ENCODE measurements around the gene ATP10A. TPM values are rescaled to one million over a fixed set of nuclear protein-coding genes. Genes with fewer than 3 reads are reported as not detected.

Gene ATP10A
- total and polyA plus RNA-seq, 8 donors, result 0.04 to 1.2 (median 0.41) TPM

GRCh38 chr15:25664761-25665160, 198.4 kb downstream of the ATP10A start:
- Histone ChIP-seq H3K36me3 (no peaks in the 10 kb centered on the region), H3K9me3 (no peaks in the 10 kb centered on the region), H3K4me1 (no peaks in the 10 kb centered on the region), H3K27ac (no peak overlapping the region), H3K27me3 (no peaks in the 10 kb centered on the region), H3K4me3 (no peak overlapping the region)
- no peak for TF ChIP-seq CTCF (IDR thresholded peaks at IDR 0.05)
- ATAC-seq (no peak), FAIRE-seq (no peak), DNase-seq (no peak)
- intact Hi-C loops (cut with DNase I), result no loop called here
- 46 to 65% methylated on average over 5 of the region's 5 CpGs for WGBS, 2 donors

GRCh38 chr15:25663515-25663914, 199.6 kb downstream of the ATP10A start:
- H3K36me3 ChIP-seq, result no peaks in the 10 kb centered on the region
- no peaks in the 10 kb centered on the region for H3K9me3 ChIP-seq
- no peak for FAIRE-seq
- no peak for DNase-seq
- TF ChIP-seq CTCF (IDR thresholded peaks at IDR 0.05), result no peak
- no peaks in the 10 kb centered on the region for H3K4me1 ChIP-seq
- H3K27ac ChIP-seq, result no peak overlapping the region
- 68 to 79% methylated on average over 5 of the region's 5 CpGs for WGBS, 2 donors
- intact Hi-C loops (cut with DNase I), result no loop called here
- H3K27me3 ChIP-seq, result no peaks in the 10 kb centered on the region
- ATAC-seq, result no peak
- no peak overlapping the region for H3K4me3 ChIP-seq

- ATAC-seq, result no peak
- DNase-seq, result no peak
- no peak for FAIRE-seq
- H3K4me3 ChIP-seq, result no peak overlapping the region
- no peak for TF ChIP-seq CTCF (IDR thresholded peaks at IDR 0.05)
- no peaks in the 10 kb centered on the region for H3K4me1 ChIP-seq
- no peaks in the 10 kb centered on the region for H3K27me3 ChIP-seq
- WGBS, 2 donors, result 47 to 58% methylated on average over 4 of the region's 4 CpGs
- intact Hi-C loops (cut with DNase I), result no loop called here
- no peaks in the 10 kb centered on the region for H3K36me3 ChIP-seq
- H3K9me3 ChIP-seq, result no peaks in the 10 kb centered on the region
- H3K27ac ChIP-seq, result no peak overlapping the region
Measured at GRCh38 chr15:25661898-25662297, 201.2 kb downstream of the ATP10A start.

- no peaks in the 10 kb centered on the region for H3K4me1 ChIP-seq
- intact Hi-C loops (cut with DNase I), result no loop called here
- H3K4me3 ChIP-seq, result no peak overlapping the region
- no peak for DNase-seq
- no peaks in the 10 kb centered on the region for H3K27me3 ChIP-seq
- TF ChIP-seq CTCF (IDR thresholded peaks at IDR 0.05), result no peak
- no peak overlapping the region for H3K27ac ChIP-seq
- ATAC-seq, result no peak
- no peak for FAIRE-seq
- H3K36me3 ChIP-seq, result no peaks in the 10 kb centered on the region
- WGBS, 2 donors, result 86 to 94% methylated on average over 12 of the region's 12 CpGs
- no peaks in the 10 kb centered on the region for H3K9me3 ChIP-seq
Measured at GRCh38 chr15:25659251-25659650, 203.9 kb downstream of the ATP10A start.

- H3K27ac ChIP-seq, result no peak overlapping the region
- H3K4me3 ChIP-seq, result no peak overlapping the region
- FAIRE-seq (no peak), DNase-seq (no peak), ATAC-seq (no peak)
- no peaks in the 10 kb centered on the region for H3K36me3 ChIP-seq
- no peaks in the 10 kb centered on the region for H3K27me3 ChIP-seq
- intact Hi-C loops (cut with DNase I), result no loop called here
- H3K4me1 ChIP-seq, result no peaks in the 10 kb centered on the region
- TF ChIP-seq CTCF (IDR thresholded peaks at IDR 0.05), result no peak
- no peaks in the 10 kb centered on the region for H3K9me3 ChIP-seq
- WGBS, 2 donors, result 83 to 86% methylated on average over 19 of the region's 19 CpGs
Measured at GRCh38 chr15:25658560-25658959, 204.6 kb downstream of the ATP10A start.
